ENCODE measurements around the gene CPPED1.

CPPED1 gene, protein sequence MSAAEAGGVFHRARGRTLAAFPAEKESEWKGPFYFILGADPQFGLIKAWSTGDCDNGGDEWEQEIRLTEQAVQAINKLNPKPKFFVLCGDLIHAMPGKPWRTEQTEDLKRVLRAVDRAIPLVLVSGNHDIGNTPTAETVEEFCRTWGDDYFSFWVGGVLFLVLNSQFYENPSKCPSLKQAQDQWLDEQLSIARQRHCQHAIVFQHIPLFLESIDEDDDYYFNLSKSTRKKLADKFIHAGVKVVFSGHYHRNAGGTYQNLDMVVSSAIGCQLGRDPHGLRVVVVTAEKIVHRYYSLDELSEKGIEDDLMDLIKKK

DNA sequence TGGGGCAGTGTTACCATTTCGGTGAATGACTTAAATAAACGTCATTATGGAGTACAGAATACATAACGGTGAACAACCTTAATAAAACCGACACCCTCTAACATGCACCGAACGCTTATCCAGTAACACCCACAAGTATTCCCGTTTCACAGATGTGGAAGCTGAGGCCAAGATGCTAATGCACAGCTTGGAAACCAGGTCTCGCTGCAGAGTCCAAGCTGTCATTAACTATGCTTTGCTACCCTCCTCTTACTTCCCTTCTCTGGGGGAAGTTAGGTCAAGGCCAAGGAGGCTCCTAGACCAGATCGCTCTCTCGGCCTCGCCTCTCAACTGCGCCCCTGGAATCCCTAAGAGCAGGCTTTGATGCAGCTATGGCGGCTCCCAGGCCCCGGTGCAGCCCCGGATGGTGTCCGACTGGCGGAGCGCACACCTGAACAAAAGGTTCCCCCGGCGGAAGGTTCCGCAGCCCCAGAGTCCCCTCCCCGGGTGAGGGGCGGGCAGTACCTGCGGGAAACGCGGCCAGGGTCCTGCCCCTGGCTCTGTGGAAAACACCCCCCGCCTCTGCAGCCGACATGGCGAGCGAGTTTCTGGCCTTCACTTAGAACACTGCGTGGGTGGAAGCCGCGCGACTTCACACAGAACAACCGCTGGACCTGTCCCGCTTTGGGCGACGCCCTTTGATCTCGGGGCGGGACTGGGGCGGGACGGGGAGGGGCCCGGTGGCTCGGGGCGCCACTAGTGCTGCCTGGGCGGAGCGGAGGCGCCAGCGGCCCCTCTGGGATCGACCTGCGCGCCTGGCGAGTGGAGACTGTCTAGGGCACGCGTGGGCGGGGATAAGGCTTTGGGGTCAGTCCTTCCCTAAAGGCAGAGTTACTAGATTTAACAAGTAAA, at the start of gene CPPED1:
CPPED1 (minus strand) TSS at position 685 of the 891 bp plus-strand sequence; CDS start at position 574, 111 bp downstream.
- H3K27me3 ChIP-seq (ENCODE audit: control insufficient read depth, insufficient read depth, low read length): no peaks in the 10 kb centered on the region
- no peaks in the 10 kb centered on the region for H3K9me3 ChIP-seq (ENCODE audit: control insufficient read depth, insufficient read depth, low read length)
- H3K4me1 ChIP-seq (ENCODE audit: control insufficient read depth, insufficient read depth, low read length): peaks cover 6% of the 10 kb centered on the region
- H3K9ac ChIP-seq (ENCODE audit: low read depth, low read length): peak within 1 kb of the TSS; percentile 70
- H3K4me3 ChIP-seq (ENCODE audit: low read depth, low read length): peak within 1 kb of the TSS; percentile 93
- no peaks in the 10 kb centered on the region for H3K36me3 ChIP-seq (ENCODE audit: control insufficient read depth, insufficient read depth, low read length)

DNA sequence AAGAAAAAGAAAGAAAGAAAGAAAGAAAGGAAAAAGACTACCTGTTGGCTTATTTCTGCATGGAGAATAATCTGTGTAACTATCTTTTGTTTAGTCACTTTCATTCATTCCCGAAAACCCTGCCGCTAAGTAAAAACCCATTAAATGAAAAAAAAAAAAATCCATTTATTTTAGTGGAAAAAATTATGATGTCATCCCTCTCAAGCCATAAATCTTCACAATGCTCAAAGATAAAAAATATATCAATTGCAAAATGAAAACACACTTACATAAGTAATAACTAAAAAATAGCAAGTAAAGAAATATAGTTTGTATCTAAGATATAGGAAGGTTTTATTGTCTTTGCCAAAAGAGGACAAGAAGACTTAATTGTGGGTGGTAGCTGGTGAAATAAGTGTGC, 46.5 kb upstream of the CPPED1 start:
- Histone ChIP-seq H3K4me3 (ENCODE audit: low read depth, low read length) (no peak overlapping the region), H3K9ac (ENCODE audit: low read depth, low read length) (no peak overlapping the region), H3K4me1 (ENCODE audit: control insufficient read depth, insufficient read depth, low read length) (no peaks in the 10 kb centered on the region), H3K27me3 (ENCODE audit: control insufficient read depth, insufficient read depth, low read length) (no peaks in the 10 kb centered on the region), H3K36me3 (ENCODE audit: control insufficient read depth, insufficient read depth, low read length) (no peaks in the 10 kb centered on the region), H3K9me3 (ENCODE audit: control insufficient read depth, insufficient read depth, low read length) (no peaks in the 10 kb centered on the region)

DNA sequence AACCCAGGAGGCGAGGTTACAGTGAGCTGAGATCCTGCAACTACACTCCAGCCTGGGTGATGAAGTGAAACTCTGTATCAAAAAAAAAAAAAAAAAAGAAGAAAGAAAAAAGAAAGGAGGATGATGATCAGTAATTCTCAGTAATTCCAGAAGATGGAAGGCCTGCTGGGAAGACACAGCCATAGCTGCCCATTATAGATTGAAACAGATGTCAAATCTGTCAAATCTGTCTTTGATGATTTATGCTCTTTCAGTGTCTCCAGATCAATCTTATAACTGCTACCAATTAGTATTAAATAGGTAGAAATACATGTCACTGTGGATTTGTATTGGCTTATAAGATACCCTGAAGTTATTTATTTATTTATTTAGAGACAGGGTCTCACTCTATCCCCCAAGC, 42.9 kb upstream of the CPPED1 start:
- Histone ChIP-seq H3K4me1 (ENCODE audit: control insufficient read depth, insufficient read depth, low read length) (no peaks in the 10 kb centered on the region), H3K9ac (ENCODE audit: low read depth, low read length) (no peak overlapping the region), H3K36me3 (ENCODE audit: control insufficient read depth, insufficient read depth, low read length) (no peaks in the 10 kb centered on the region), H3K4me3 (ENCODE audit: low read depth, low read length) (no peak overlapping the region), H3K27me3 (ENCODE audit: control insufficient read depth, insufficient read depth, low read length) (no peaks in the 10 kb centered on the region), H3K9me3 (ENCODE audit: control insufficient read depth, insufficient read depth, low read length) (no peaks in the 10 kb centered on the region)

DNA sequence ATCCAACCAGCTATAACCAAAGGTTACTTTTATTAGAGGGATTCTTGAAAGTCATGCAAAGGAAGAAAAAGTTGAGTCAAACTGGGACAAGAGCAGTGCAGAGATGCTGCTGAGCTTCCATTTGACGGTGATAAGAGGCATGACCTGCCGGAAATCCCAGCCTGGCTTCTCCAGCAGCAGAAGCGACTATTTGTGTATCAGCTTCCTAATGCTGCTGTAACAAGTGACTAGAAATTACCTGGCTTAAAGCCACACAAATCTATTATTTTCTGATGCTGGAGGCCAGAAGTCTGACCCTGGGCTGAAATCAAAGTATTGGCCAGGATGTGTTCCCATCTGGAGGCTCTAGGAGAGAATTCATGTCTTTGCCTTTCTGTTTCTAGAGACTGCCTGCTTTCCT, 41.6 kb upstream of the CPPED1 start:
- Histone ChIP-seq H3K27me3 (ENCODE audit: control insufficient read depth, insufficient read depth, low read length) (no peaks in the 10 kb centered on the region), H3K4me3 (ENCODE audit: low read depth, low read length) (no peak overlapping the region)

DNA sequence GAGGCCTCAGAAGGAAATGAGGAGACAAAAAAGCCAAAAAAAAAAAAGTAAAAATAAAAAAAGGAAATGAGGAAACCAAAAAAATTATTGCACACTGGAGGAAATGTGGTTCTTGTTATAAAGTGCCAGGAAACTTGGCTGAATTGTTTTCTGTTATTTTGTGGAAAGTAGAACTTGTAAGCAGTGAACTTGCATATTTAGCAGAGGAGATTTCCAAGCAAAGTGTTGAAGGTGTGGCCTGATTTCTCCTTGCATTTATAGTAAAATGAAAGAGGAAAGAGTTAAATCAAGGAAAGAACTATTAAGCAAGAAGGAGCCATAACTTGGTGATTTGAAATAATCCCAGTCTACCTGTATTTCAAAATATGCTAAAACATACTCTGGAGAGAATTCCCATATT, 34.1 kb upstream of the CPPED1 start:
- Histone ChIP-seq H3K4me3 (ENCODE audit: low read depth, low read length) (no peak overlapping the region), H3K27me3 (ENCODE audit: control insufficient read depth, insufficient read depth, low read length) (no peaks in the 10 kb centered on the region), H3K9ac (ENCODE audit: low read depth, low read length) (no peak overlapping the region), H3K4me1 (ENCODE audit: control insufficient read depth, insufficient read depth, low read length) (peaks cover 3% of the 10 kb centered on the region), H3K36me3 (ENCODE audit: control insufficient read depth, insufficient read depth, low read length) (no peaks in the 10 kb centered on the region), H3K9me3 (ENCODE audit: control insufficient read depth, insufficient read depth, low read length) (no peaks in the 10 kb centered on the region)

More for the DNA sequence above, 41.6 kb upstream of the CPPED1 start:
- H3K9me3 ChIP-seq (ENCODE audit: control insufficient read depth, insufficient read depth, low read length): no peaks in the 10 kb centered on the region
- H3K9ac ChIP-seq (ENCODE audit: low read depth, low read length): no peak overlapping the region
- no peaks in the 10 kb centered on the region for H3K36me3 ChIP-seq (ENCODE audit: control insufficient read depth, insufficient read depth, low read length)
- no peaks in the 10 kb centered on the region for H3K4me1 ChIP-seq (ENCODE audit: control insufficient read depth, insufficient read depth, low read length)

DNA sequence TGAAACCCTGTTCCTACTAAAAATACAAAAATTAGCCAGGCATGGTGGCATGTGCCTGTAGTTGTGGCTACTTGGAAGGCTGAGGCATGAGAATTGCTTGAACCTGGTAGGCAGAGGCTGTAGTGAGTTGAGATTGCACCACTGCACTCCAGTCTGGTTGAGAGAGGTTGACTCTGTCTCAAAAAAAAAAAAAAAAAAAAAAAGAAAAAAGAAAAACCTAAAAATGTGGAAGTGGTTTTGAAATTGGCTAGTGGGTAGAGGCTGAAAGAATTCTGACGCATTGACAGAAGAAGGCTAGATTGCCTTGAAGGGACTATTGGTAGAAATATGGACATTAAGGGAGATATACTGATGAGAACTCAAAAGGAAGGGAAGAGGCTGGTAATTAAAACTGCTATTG, 33.6 kb upstream of the CPPED1 start:
- Histone ChIP-seq H3K36me3 (ENCODE audit: control insufficient read depth, insufficient read depth, low read length) (no peaks in the 10 kb centered on the region), H3K27me3 (ENCODE audit: control insufficient read depth, insufficient read depth, low read length) (no peaks in the 10 kb centered on the region), H3K4me1 (ENCODE audit: control insufficient read depth, insufficient read depth, low read length) (peaks cover 3% of the 10 kb centered on the region), H3K9me3 (ENCODE audit: control insufficient read depth, insufficient read depth, low read length) (no peaks in the 10 kb centered on the region), H3K9ac (ENCODE audit: low read depth, low read length) (no peak overlapping the region), H3K4me3 (ENCODE audit: low read depth, low read length) (no peak overlapping the region)

DNA sequence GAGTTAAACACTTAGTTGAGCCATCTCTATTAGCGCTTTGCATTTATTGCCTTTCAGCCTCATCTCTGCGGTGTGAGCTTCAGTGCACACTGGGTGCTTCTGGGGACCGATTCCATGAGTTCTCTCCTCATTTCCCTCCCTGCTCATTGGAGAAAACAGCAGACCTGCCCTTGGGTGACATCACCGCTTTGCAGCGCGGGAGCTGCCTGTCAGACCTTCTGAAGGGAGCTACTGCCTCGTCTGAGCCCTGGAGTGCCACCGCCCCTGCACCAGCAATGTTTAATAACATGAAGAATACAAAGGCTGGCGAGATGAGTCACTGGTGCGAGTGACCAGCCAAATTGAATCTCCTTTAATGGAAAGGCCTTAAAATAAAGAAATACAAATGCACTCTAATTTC, 30.2 kb upstream of the CPPED1 start:
- Histone ChIP-seq H3K9ac (ENCODE audit: low read depth, low read length) (no peak overlapping the region), H3K9me3 (ENCODE audit: control insufficient read depth, insufficient read depth, low read length) (no peaks in the 10 kb centered on the region), H3K27me3 (ENCODE audit: control insufficient read depth, insufficient read depth, low read length) (no peaks in the 10 kb centered on the region), H3K36me3 (ENCODE audit: control insufficient read depth, insufficient read depth, low read length) (no peaks in the 10 kb centered on the region), H3K4me3 (ENCODE audit: low read depth, low read length) (no peak overlapping the region), H3K4me1 (ENCODE audit: control insufficient read depth, insufficient read depth, low read length) (peaks cover 3% of the 10 kb centered on the region)

DNA sequence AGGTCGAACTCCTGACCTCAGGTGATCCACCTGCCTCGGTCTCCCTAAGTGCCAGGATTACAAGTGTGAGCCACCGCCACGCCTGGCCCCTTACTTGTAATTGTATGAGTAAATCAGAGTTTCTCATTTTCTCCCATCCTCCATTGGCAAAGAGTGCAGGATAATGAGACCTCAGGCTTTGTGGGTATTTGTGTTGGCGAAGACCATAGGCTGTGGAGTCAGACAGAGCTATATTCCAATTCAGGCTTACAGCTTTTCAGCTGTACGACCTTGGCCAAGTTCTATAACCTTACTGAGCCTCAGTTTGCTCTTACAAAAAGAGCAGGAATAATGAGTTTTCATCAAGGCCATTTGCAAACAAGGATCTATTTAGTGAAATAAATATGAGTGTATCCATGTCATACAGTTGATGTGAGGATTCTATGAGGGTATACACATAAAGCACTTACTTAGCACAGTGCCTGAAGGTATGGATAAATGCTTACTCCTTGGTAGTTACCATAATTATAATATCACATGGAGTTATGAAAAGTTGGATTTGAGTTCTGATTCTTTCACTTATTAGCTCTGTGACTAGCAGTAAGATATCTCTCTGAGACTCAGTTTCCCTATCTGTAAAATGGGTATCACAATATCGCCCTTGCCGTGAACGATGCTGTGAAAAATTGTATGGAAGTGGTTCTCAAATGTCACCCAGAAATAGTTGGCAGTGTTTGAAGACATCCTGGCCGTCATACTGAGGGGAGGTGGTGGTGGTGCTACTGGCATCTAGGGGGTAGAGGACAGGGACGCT, 25.6 kb upstream of the CPPED1 start:
- H3K9me3 ChIP-seq (ENCODE audit: control insufficient read depth, insufficient read depth, low read length): no peaks in the 10 kb centered on the region
- no peak overlapping the region for H3K9ac ChIP-seq (ENCODE audit: low read depth, low read length)
- H3K36me3 ChIP-seq (ENCODE audit: control insufficient read depth, insufficient read depth, low read length): no peaks in the 10 kb centered on the region
- no peaks in the 10 kb centered on the region for H3K27me3 ChIP-seq (ENCODE audit: control insufficient read depth, insufficient read depth, low read length)
- H3K4me3 ChIP-seq (ENCODE audit: low read depth, low read length): no peak overlapping the region
- peaks cover 5% of the 10 kb centered on the region for H3K4me1 ChIP-seq (ENCODE audit: control insufficient read depth, insufficient read depth, low read length)

DNA sequence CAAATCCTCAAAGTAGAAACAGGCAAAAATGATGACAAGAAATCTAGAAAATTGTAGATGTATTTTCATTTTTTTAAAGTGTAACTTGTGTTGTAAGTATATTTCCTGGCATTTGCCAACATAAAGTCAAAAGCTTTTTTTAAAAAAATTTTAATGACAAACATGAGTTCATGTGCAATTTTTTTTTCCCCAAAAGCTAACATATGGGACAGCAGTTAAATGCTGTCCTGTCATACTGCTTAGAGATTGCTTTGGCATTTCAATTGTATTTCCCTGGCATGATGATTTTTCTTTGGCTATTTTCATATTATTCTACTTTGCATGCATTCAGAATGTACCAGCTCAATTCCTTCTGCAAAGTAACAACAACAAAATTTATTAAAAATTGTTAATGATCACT, 24.5 kb upstream of the CPPED1 start:
- Histone ChIP-seq H3K4me1 (ENCODE audit: control insufficient read depth, insufficient read depth, low read length) (peaks cover 3% of the 10 kb centered on the region), H3K9ac (ENCODE audit: low read depth, low read length) (no peak overlapping the region), H3K4me3 (ENCODE audit: low read depth, low read length) (no peak overlapping the region), H3K27me3 (ENCODE audit: control insufficient read depth, insufficient read depth, low read length) (no peaks in the 10 kb centered on the region), H3K9me3 (ENCODE audit: control insufficient read depth, insufficient read depth, low read length) (no peaks in the 10 kb centered on the region), H3K36me3 (ENCODE audit: control insufficient read depth, insufficient read depth, low read length) (no peaks in the 10 kb centered on the region)

DNA sequence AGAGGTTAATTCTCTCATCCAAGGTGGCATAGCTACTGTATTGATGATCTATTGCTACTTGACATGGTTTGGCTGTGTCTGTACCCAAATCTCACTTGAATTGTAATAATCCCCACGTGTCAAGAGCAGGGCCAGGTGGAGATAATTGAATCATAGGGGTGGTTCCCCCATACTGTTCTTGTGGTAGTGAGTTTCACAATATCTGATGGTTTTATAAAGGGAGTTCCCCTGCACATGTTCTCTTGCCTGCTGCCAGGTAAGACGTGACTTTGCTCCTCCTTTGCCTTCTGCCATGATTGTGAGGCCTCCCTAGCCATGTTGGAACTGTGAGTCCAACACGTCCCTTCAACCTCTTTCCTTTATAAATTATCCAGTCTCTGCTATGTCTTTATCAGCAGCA, 22.9 kb upstream of the CPPED1 start:
- no peaks in the 10 kb centered on the region for H3K9me3 ChIP-seq (ENCODE audit: control insufficient read depth, insufficient read depth, low read length)
- H3K27me3 ChIP-seq (ENCODE audit: control insufficient read depth, insufficient read depth, low read length): no peaks in the 10 kb centered on the region
- H3K4me3 ChIP-seq (ENCODE audit: low read depth, low read length): no peak overlapping the region
- H3K36me3 ChIP-seq (ENCODE audit: control insufficient read depth, insufficient read depth, low read length): no peaks in the 10 kb centered on the region
- no peak overlapping the region for H3K9ac ChIP-seq (ENCODE audit: low read depth, low read length)
- peaks cover 3% of the 10 kb centered on the region for H3K4me1 ChIP-seq (ENCODE audit: control insufficient read depth, insufficient read depth, low read length)

Measured in iPS-15b (cell line).